ENCODE results near the gene NTM.

Gene NTM

GRCh38 chr11:131944736-131945135 is 574.3 kb downstream of the NTM start:
- Histone ChIP-seq H3K4me1 (ENCODE audit: control insufficient read depth, insufficient read depth, low read length) (no peaks in the 10 kb centered on the region), H3K27me3 (ENCODE audit: control insufficient read depth, insufficient read depth, low read length) (no peaks in the 10 kb centered on the region), H3K36me3 (ENCODE audit: control insufficient read depth, insufficient read depth, low read length) (no peaks in the 10 kb centered on the region), H3K9me3 (ENCODE audit: control insufficient read depth, insufficient read depth, low read length) (no peaks in the 10 kb centered on the region), H3K9ac (ENCODE audit: low read depth, low read length) (no peak overlapping the region), H3K4me3 (ENCODE audit: low read depth, low read length) (no peak overlapping the region)

GRCh38 chr11:131945706-131946105 is 575.3 kb downstream of the NTM start:
- Histone ChIP-seq H3K36me3 (ENCODE audit: control insufficient read depth, insufficient read depth, low read length) (no peaks in the 10 kb centered on the region), H3K27me3 (ENCODE audit: control insufficient read depth, insufficient read depth, low read length) (no peaks in the 10 kb centered on the region), H3K9me3 (ENCODE audit: control insufficient read depth, insufficient read depth, low read length) (no peaks in the 10 kb centered on the region), H3K9ac (ENCODE audit: low read depth, low read length) (no peak overlapping the region), H3K4me3 (ENCODE audit: low read depth, low read length) (no peak overlapping the region), H3K4me1 (ENCODE audit: control insufficient read depth, insufficient read depth, low read length) (no peaks in the 10 kb centered on the region)

- Histone ChIP-seq H3K27me3 (ENCODE audit: control insufficient read depth, insufficient read depth, low read length) (no peaks in the 10 kb centered on the region), H3K4me1 (ENCODE audit: control insufficient read depth, insufficient read depth, low read length) (no peaks in the 10 kb centered on the region), H3K36me3 (ENCODE audit: control insufficient read depth, insufficient read depth, low read length) (no peaks in the 10 kb centered on the region), H3K4me3 (ENCODE audit: low read depth, low read length) (no peak overlapping the region), H3K9me3 (ENCODE audit: control insufficient read depth, insufficient read depth, low read length) (no peaks in the 10 kb centered on the region), H3K9ac (ENCODE audit: low read depth, low read length) (no peak overlapping the region)
Measured at GRCh38 chr11:131947511-131947910, 577.1 kb downstream of the NTM start.

- Histone ChIP-seq H3K4me3 (ENCODE audit: low read depth, low read length) (no peak overlapping the region), H3K9ac (ENCODE audit: low read depth, low read length) (no peak overlapping the region), H3K9me3 (ENCODE audit: control insufficient read depth, insufficient read depth, low read length) (no peaks in the 10 kb centered on the region), H3K27me3 (ENCODE audit: control insufficient read depth, insufficient read depth, low read length) (no peaks in the 10 kb centered on the region), H3K36me3 (ENCODE audit: control insufficient read depth, insufficient read depth, low read length) (no peaks in the 10 kb centered on the region), H3K4me1 (ENCODE audit: control insufficient read depth, insufficient read depth, low read length) (peaks cover 3% of the 10 kb centered on the region)
Measured at GRCh38 chr11:131951121-131951520, 580.7 kb downstream of the NTM start.

GRCh38 chr11:131954146-131954545 is 583.7 kb downstream of the NTM start:
- Histone ChIP-seq H3K36me3 (ENCODE audit: control insufficient read depth, insufficient read depth, low read length) (no peaks in the 10 kb centered on the region), H3K4me3 (ENCODE audit: low read depth, low read length) (no peak overlapping the region), H3K9ac (ENCODE audit: low read depth, low read length) (no peak overlapping the region), H3K27me3 (ENCODE audit: control insufficient read depth, insufficient read depth, low read length) (no peaks in the 10 kb centered on the region), H3K9me3 (ENCODE audit: control insufficient read depth, insufficient read depth, low read length) (no peaks in the 10 kb centered on the region), H3K4me1 (ENCODE audit: control insufficient read depth, insufficient read depth, low read length) (peaks cover 7% of the 10 kb centered on the region)

GRCh38 chr11:131955904-131956303 is 585.5 kb downstream of the NTM start:
- Histone ChIP-seq H3K4me1 (ENCODE audit: control insufficient read depth, insufficient read depth, low read length) (peaks cover 7% of the 10 kb centered on the region), H3K9me3 (ENCODE audit: control insufficient read depth, insufficient read depth, low read length) (no peaks in the 10 kb centered on the region), H3K36me3 (ENCODE audit: control insufficient read depth, insufficient read depth, low read length) (no peaks in the 10 kb centered on the region), H3K4me3 (ENCODE audit: low read depth, low read length) (no peak overlapping the region), H3K9ac (ENCODE audit: low read depth, low read length) (no peak overlapping the region), H3K27me3 (ENCODE audit: control insufficient read depth, insufficient read depth, low read length) (no peaks in the 10 kb centered on the region)

DNA sequence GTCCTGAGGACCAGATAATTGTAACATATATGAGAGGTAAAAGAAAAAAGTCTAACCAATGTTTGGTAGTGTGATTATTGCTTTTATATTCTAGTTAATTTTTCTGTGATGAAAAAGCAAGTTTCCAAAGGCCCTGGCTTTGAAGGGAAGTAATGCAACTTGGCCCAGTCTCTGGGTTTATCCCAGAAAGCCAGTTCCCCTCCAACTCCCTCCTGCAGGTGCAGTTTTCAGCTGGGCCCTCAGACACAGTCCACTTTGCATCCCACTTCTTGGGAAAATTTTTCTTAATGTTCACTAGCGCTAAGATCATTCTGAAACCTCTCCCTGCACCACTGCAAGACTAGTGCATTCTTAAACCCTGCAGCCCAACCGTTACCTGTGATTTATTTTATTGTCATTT is 586.8 kb downstream of the NTM start:
- Histone ChIP-seq H3K4me3 (ENCODE audit: low read depth, low read length) (no peak overlapping the region), H3K9ac (ENCODE audit: low read depth, low read length) (no peak overlapping the region), H3K27me3 (ENCODE audit: control insufficient read depth, insufficient read depth, low read length) (no peaks in the 10 kb centered on the region), H3K36me3 (ENCODE audit: control insufficient read depth, insufficient read depth, low read length) (no peaks in the 10 kb centered on the region), H3K4me1 (ENCODE audit: control insufficient read depth, insufficient read depth, low read length) (peaks cover 7% of the 10 kb centered on the region), H3K9me3 (ENCODE audit: control insufficient read depth, insufficient read depth, low read length) (no peaks in the 10 kb centered on the region)

- no peak overlapping the region for H3K9ac ChIP-seq (ENCODE audit: low read depth, low read length)
- peaks cover 7% of the 10 kb centered on the region for H3K4me1 ChIP-seq (ENCODE audit: control insufficient read depth, insufficient read depth, low read length)
- no peaks in the 10 kb centered on the region for H3K9me3 ChIP-seq (ENCODE audit: control insufficient read depth, insufficient read depth, low read length)
- no peaks in the 10 kb centered on the region for H3K36me3 ChIP-seq (ENCODE audit: control insufficient read depth, insufficient read depth, low read length)
- no peaks in the 10 kb centered on the region for H3K27me3 ChIP-seq (ENCODE audit: control insufficient read depth, insufficient read depth, low read length)
- H3K4me3 ChIP-seq (ENCODE audit: low read depth, low read length), result no peak overlapping the region
Measured at GRCh38 chr11:131957875-131958274, 587.5 kb downstream of the NTM start.

DNA sequence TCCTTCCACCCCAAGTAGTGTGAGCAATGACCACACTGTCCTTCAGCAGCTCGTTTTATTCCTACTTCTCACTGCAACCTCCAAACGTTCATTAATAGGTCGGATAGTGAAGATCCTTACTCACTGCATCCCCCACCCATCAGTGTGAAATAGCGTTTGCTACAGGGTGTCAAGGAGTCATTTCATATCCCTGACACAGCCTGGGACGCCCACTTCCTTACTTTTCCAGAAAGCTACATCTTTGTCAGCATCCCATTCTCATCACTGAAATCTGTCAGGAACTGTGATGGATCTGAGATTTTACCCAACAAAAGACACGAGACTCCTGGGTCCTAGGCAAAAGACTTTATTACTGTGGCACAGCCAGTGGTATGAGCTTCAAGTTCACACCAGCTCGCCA is 592.4 kb downstream of the NTM start:
- no peaks in the 10 kb centered on the region for H3K27me3 ChIP-seq (ENCODE audit: control insufficient read depth, insufficient read depth, low read length)
- no peak overlapping the region for H3K4me3 ChIP-seq (ENCODE audit: low read depth, low read length)
- H3K36me3 ChIP-seq (ENCODE audit: control insufficient read depth, insufficient read depth, low read length), result no peaks in the 10 kb centered on the region
- H3K9me3 ChIP-seq (ENCODE audit: control insufficient read depth, insufficient read depth, low read length), result no peaks in the 10 kb centered on the region
- H3K4me1 ChIP-seq (ENCODE audit: control insufficient read depth, insufficient read depth, low read length), result no peaks in the 10 kb centered on the region
- no peak overlapping the region for H3K9ac ChIP-seq (ENCODE audit: low read depth, low read length)

- H3K9me3 ChIP-seq (ENCODE audit: control insufficient read depth, insufficient read depth, low read length), result no peaks in the 10 kb centered on the region
- H3K4me3 ChIP-seq (ENCODE audit: low read depth, low read length), result no peak overlapping the region
Measured at GRCh38 chr11:131964698-131965483, 594.5 kb downstream of the NTM start.

GRCh38 chr11:131965504-131965903 is 595.1 kb downstream of the NTM start:
- Histone ChIP-seq H3K4me1 (ENCODE audit: control insufficient read depth, insufficient read depth, low read length) (no peaks in the 10 kb centered on the region), H3K27me3 (ENCODE audit: control insufficient read depth, insufficient read depth, low read length) (no peaks in the 10 kb centered on the region), H3K4me3 (ENCODE audit: low read depth, low read length) (no peak overlapping the region), H3K9me3 (ENCODE audit: control insufficient read depth, insufficient read depth, low read length) (no peaks in the 10 kb centered on the region), H3K36me3 (ENCODE audit: control insufficient read depth, insufficient read depth, low read length) (no peaks in the 10 kb centered on the region), H3K9ac (ENCODE audit: low read depth, low read length) (no peak overlapping the region)

More at GRCh38 chr11:131964698-131965483, 594.5 kb downstream of the NTM start:
- no peaks in the 10 kb centered on the region for H3K36me3 ChIP-seq (ENCODE audit: control insufficient read depth, insufficient read depth, low read length)
- H3K4me1 ChIP-seq (ENCODE audit: control insufficient read depth, insufficient read depth, low read length), result no peaks in the 10 kb centered on the region
- no peak overlapping the region for H3K9ac ChIP-seq (ENCODE audit: low read depth, low read length)
- H3K27me3 ChIP-seq (ENCODE audit: control insufficient read depth, insufficient read depth, low read length), result no peaks in the 10 kb centered on the region

DNA sequence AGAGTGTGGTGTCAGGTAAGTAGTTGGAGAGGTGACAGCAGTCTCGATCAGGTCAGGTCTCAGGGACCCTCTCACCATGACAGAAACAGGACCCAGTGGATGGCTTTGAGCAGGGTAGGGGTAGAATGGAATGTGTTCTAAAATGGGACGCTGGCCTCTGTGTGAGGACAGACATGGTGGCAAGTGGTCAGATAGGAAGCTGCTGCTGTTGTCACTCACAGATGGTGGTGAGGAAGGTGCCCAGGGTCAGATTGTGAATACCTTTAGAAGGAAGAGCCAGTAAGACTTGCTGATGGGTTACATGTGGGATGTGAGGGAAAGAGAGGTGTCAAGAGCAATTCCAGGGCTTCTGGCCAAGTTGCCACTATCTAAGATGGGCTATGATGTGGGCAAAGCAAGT is 596.3 kb downstream of the NTM start:
- H3K4me1 ChIP-seq (ENCODE audit: control insufficient read depth, insufficient read depth, low read length), result no peaks in the 10 kb centered on the region
- H3K36me3 ChIP-seq (ENCODE audit: control insufficient read depth, insufficient read depth, low read length), result no peaks in the 10 kb centered on the region

More for the DNA sequence above, 596.3 kb downstream of the NTM start:
- Histone ChIP-seq H3K27me3 (ENCODE audit: control insufficient read depth, insufficient read depth, low read length) (no peaks in the 10 kb centered on the region), H3K9ac (ENCODE audit: low read depth, low read length) (no peak overlapping the region), H3K9me3 (ENCODE audit: control insufficient read depth, insufficient read depth, low read length) (no peaks in the 10 kb centered on the region), H3K4me3 (ENCODE audit: low read depth, low read length) (no peak overlapping the region)
